GM20000 (cell line): ENCODE data around the gene TIMM13.

ENCODE experiments used
- DNase-seq: peaks from one replicate; pipeline ENCODE4 v3.0.0; 2012; ENCODE audit warnings: low spot score
- TF ChIP-seq, protein P1 (sequence below): IDR thresholded peaks from 2 replicates; pipeline ENCODE4 v1.5.1; 2012; ENCODE audit warnings: mild to moderate bottlenecking, control low read depth; ENCODE audit errors: extremely low read depth, missing control alignments

Gene TIMM13

GRCh38 chr19:2415281-2415972 is 12.0 kb downstream of the TIMM13 start:
- TF ChIP-seq, protein P1, sequence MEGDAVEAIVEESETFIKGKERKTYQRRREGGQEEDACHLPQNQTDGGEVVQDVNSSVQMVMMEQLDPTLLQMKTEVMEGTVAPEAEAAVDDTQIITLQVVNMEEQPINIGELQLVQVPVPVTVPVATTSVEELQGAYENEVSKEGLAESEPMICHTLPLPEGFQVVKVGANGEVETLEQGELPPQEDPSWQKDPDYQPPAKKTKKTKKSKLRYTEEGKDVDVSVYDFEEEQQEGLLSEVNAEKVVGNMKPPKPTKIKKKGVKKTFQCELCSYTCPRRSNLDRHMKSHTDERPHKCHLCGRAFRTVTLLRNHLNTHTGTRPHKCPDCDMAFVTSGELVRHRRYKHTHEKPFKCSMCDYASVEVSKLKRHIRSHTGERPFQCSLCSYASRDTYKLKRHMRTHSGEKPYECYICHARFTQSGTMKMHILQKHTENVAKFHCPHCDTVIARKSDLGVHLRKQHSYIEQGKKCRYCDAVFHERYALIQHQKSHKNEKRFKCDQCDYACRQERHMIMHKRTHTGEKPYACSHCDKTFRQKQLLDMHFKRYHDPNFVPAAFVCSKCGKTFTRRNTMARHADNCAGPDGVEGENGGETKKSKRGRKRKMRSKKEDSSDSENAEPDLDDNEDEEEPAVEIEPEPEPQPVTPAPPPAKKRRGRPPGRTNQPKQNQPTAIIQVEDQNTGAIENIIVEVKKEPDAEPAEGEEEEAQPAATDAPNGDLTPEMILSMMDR = no peak
- DNase-seq = no peak

GRCh38 chr19:2413629-2414028 is 13.8 kb downstream of the TIMM13 start:
- DNase-seq = no peak
- TF ChIP-seq, protein P1 = no peak

DNA sequence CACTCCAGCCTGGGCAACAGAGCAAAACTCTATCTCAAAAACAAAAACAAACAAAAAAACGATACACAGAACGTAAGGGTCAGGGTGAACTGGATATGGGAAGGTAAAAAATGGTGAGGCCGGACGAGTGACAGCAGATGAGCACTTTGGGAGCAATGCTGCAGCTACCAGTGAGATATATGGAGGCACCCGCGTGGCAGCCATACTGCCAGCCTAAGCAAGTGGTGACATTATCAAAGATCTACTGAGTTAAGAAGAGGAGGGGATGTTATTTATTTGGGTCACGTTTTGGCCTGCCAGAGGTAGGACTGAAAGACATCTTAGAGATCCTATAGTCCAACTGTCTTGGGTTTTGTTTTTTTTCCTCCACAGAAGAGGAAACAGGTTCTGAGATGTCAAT is 14.2 kb downstream of the TIMM13 start:
- TF ChIP-seq, protein P1 = no peak
- DNase-seq = no peak

DNA sequence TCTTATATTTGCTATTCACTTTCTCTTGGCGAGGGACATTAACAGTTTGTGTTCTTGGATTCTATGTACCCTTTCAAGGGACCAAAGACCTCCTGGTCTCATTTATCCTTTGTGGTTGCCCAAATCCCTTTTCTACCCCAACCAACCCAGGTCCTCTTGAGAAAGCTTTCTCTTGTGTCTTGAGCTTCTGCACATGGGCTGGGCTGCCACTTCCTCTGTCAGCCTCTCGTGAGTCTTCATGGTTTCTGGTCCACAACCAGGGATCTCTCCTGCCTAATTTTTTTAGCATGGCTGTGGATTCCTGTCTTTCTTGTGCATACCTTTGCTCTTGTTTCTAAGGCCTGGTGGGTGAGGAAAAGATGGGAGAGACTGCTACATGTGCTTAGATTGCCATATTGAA is 14.9 kb downstream of the TIMM13 start:
- TF ChIP-seq, protein P1 = no peak

GRCh38 chr19:2411709-2412108 is 15.7 kb downstream of the TIMM13 start:
- TF ChIP-seq, protein P1 = no peak

More for the DNA sequence above, 14.9 kb downstream of the TIMM13 start:
- DNase-seq = no peak

GRCh38 chr19:2410023-2410422 is 17.4 kb downstream of the TIMM13 start:
- no peak for DNase-seq
- TF ChIP-seq, protein P1 = no peak

More at GRCh38 chr19:2411709-2412108, 15.7 kb downstream of the TIMM13 start:
- no peak for DNase-seq

DNA sequence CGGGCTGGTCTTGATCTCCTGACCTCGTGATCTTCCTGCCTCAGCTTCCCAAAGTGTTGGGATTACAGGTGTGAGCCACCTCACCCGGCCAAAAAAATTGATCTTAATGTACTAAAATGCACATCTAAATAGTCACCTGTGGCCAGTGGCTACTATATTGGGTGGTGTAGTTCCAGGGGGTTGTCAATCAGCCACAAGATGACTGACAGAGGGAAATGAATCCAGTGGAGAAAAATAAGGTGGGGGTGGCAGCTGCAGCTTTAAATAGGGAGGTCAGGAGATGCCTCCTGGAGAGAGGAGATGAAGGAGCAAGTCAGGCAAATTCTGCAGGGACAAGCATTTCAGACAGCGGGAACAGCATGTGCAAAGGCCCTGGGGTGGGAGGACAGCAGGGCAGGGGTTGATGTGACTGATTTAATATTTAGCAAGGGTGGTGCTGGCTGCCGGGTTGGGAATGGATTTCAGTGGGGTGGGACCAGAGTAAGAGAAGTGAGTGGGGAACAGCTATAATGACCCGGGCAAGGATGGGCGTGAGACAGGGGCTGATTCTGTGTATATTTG is 18.0 kb downstream of the TIMM13 start:
- TF ChIP-seq, protein P1 = no peak
- DNase-seq = no peak
